Psoas muscle (tissue), 8 donors: ENCODE measurements around the gene KYAT1. TPM values are rescaled to one million over a fixed set of nuclear protein-coding genes. Genes with fewer than 3 reads are reported as not detected.

Experiments
- ATAC-seq, 4 donors: fragments of 200-7000 bp; cut with Tn5 transposase; one replicate each; pipeline ENCODE4 v1.9.1; 2020; ENCODE audit warnings: moderate library complexity in 3 of 4, mild to moderate bottlenecking in 2 of 4
- DNase-seq, 2 donors: peaks; one replicate each; pipeline ENCODE4 v3.0.0-alpha.2; 2020
- H3K27ac ChIP-seq: fragments of 200-600 bp; one replicate; pipeline ENCODE4 v1.8.0; 2022
- H3K27me3 ChIP-seq, 3 donors: fragments of 200-600 bp in 1 of 3; one replicate each; pipeline versions ENCODE4 v1.6.1 to v1.8.0; 2013 to 2022; ENCODE audit warnings: low read length in 2 of 3, mild to moderate bottlenecking in 2 of 3, moderate library complexity in 1 of 3; ENCODE audit not compliant: insufficient read depth in 3 of 3
- H3K36me3 ChIP-seq, 2 donors: fragments of 200-600 bp in 1 of 2; one replicate each; pipeline versions ENCODE4 v1.6.1 to v1.8.0; 2013 to 2022; ENCODE audit warnings: low read depth in 1 of 2, mild to moderate bottlenecking in 1 of 2, moderate library complexity in 1 of 2; ENCODE audit not compliant: insufficient read depth in 1 of 2
- H3K4me1 ChIP-seq: fragments of 200-600 bp; one replicate; pipeline ENCODE4 v1.8.0; 2022
- H3K4me3 ChIP-seq: fragments of 200-600 bp; one replicate; pipeline ENCODE4 v1.8.0; 2022; ENCODE audit warnings: mild to moderate bottlenecking
- H3K9me3 ChIP-seq: fragments of 200-600 bp; one replicate; pipeline ENCODE4 v1.8.0; 2022
- CTCF ChIP-seq: fragments of 200-600 bp; IDR thresholded peaks from one replicate; pipeline ENCODE4 v1.8.0; 2022; ENCODE audit warnings: antibody characterized with exemption
- WGBS, 3 donors: extraction: QIAGEN DNeasy Blood & Tissue Kit; methylation state at CpG; one replicate each; pipeline versions ENCODE4 v1.1.6 to v1.1.7; 2013; 5-methylcytosine and 5-hydroxymethylcytosine counted together
- intact Hi-C, 2 donors: fragments of 100-400 bp; cut with DNase I; formaldehyde crosslinking; loops; one replicate each; pipeline versions ENCODE4 v1.11.0 to v1.14.2; 2022
- polyA plus RNA-seq, 3 donors: library from polyadenylated mRNA; stranded (reverse); fragments of 200-250 nt; gene quantifications; one replicate each; pipeline ENCODE4 v1.2.3, GENCODE V29; 2013
- total RNA-seq, 4 donors: library from RNA; stranded (reverse); fragmentation: NEBNext Ultra II Directional in 2 of 4; extraction: Animal tissue kit (Norgen Biotek cat#: 25700) in 2 of 4; gene quantifications; one replicate each; pipeline versions ENCODE4 v1.2.1 to v1.2.4, GENCODE V29; 2021 to 2023
- donor health status: healthy with polysubstance abuse.
- donor health status: DM: no; HTN: no; CAD: no; lungs with moderate emphysema.
- donor health status: Bipolar disorder and iron deficiency.
- donor health status: healthy.
- donor health status: DM: yes; HTN: yes; CAD: no.
- donor health status: DM: no; HTN: no; CAD: no.
- donor health status: DM: no; HTN: no; CAD: no.
- donor health status: DM: yes; HTN: yes; CAD: no.

KYAT1 gene
- total and polyA plus RNA-seq, 7 donors = 6.4 to 12.0 (median 7.5) TPM

GRCh38 chr9:128913995-128914772, 32.4 kb upstream of the KYAT1 start:
- H3K4me1 ChIP-seq = peaks cover 72% of the 10 kb centered on the region

GRCh38 chr9:128913048-128913900, 31.5 kb upstream of the KYAT1 start:
- DNase-seq (no peak), ATAC-seq (no peak)
- 45 to 63% (median 54%) methylated on average over 13 to 15 of the region's 15 CpGs for WGBS, 3 donors
- TF ChIP-seq CTCF = no peak
- Histone ChIP-seq H3K27ac (peak overlapping the region; percentile 76), H3K4me1 (peaks cover 72% of the 10 kb centered on the region), H3K4me3 (no peak overlapping the region), H3K36me3 (peaks cover 0 to 32% of the 10 kb centered on the region in 2 donors), H3K9me3 (no peaks in the 10 kb centered on the region), H3K27me3 (no peaks in the 10 kb centered on the region)
- intact Hi-C loops = no loop called here

More at GRCh38 chr9:128913995-128914772, 32.4 kb upstream of the KYAT1 start:
- intact Hi-C loops = no loop called here
- no peaks in the 10 kb centered on the region for H3K27me3 ChIP-seq
- 71 to 80% (median 78%) methylated on average over 23 of the region's 23 CpGs for WGBS, 3 donors
- no peak for TF ChIP-seq CTCF
- DNase-seq (no peak), ATAC-seq (no peak)
- no peak overlapping the region for H3K4me3 ChIP-seq
- no peaks in the 10 kb centered on the region for H3K9me3 ChIP-seq
- H3K36me3 ChIP-seq = peaks cover 0 to 23% of the 10 kb centered on the region in 2 donors
- peak overlapping the region; percentile 76 for H3K27ac ChIP-seq

- Histone ChIP-seq H3K36me3 (peaks cover 0 to 37% of the 10 kb centered on the region in 2 donors), H3K27ac (peak overlapping the region; percentile 76), H3K4me3 (no peak overlapping the region), H3K9me3 (no peaks in the 10 kb centered on the region), H3K27me3 (no peaks in the 10 kb centered on the region), H3K4me1 (peaks cover 68% of the 10 kb centered on the region)
- ATAC-seq = no peak
- intact Hi-C loops = no loop called here
- DNase-seq = no peak
- TF ChIP-seq CTCF = no peak
- WGBS, 3 donors = 73 to 77% (median 75%) methylated on average over 15 of the region's 15 CpGs
Observed at GRCh38 chr9:128912270-128912853, 30.6 kb upstream of the KYAT1 start.

- no peaks in the 10 kb centered on the region for H3K27me3 ChIP-seq
- H3K27ac ChIP-seq = peak overlapping the region; percentile 76
- DNase-seq = peak; percentile 75 to 88
- H3K4me3 ChIP-seq = peak overlapping the region; percentile 4
- WGBS, 3 donors = 20 to 27% (median 26%) methylated on average over 7 to 8 of the region's 8 CpGs
- H3K4me1 ChIP-seq = peaks cover 62% of the 10 kb centered on the region
- H3K36me3 ChIP-seq = peaks cover 0 to 42% of the 10 kb centered on the region in 2 donors
- TF ChIP-seq CTCF = no peak
- peak; percentile 59 to 74 (median 73) for ATAC-seq
- H3K9me3 ChIP-seq = no peaks in the 10 kb centered on the region
- intact Hi-C loops = no loop called here
Observed at GRCh38 chr9:128911529-128912035, 29.8 kb upstream of the KYAT1 start.
